Neuron (in vitro differentiated cells): ENCODE results near the gene AHRR.

Experiments used
- H2AFZ ChIP-seq: one replicate; pipeline ENCODE4 v1.6.1; 2013; ENCODE audit warnings: low read depth, mild to moderate bottlenecking, inconsistent platforms, low read length, moderate library complexity
- H3K27me3 ChIP-seq: one replicate; pipeline ENCODE4 v1.6.1; 2013; ENCODE audit warnings: low read length; ENCODE audit not compliant: insufficient read depth
- H3K36me3 ChIP-seq: one replicate; pipeline ENCODE4 v1.6.1; 2013; ENCODE audit warnings: low read length; ENCODE audit not compliant: insufficient read depth
- H3K4me1 ChIP-seq: one replicate; pipeline ENCODE4 v1.6.1; 2013; ENCODE audit warnings: low read length; ENCODE audit not compliant: insufficient read depth
- H3K4me3 ChIP-seq: 2 replicates; pipeline ENCODE4 v1.5.1; 2013; ENCODE audit warnings: mild to moderate bottlenecking, low read length, moderate library complexity
- H3K9me3 ChIP-seq: one replicate; pipeline ENCODE4 v1.6.1; 2013; ENCODE audit warnings: low read length

The AHRR gene

DNA sequence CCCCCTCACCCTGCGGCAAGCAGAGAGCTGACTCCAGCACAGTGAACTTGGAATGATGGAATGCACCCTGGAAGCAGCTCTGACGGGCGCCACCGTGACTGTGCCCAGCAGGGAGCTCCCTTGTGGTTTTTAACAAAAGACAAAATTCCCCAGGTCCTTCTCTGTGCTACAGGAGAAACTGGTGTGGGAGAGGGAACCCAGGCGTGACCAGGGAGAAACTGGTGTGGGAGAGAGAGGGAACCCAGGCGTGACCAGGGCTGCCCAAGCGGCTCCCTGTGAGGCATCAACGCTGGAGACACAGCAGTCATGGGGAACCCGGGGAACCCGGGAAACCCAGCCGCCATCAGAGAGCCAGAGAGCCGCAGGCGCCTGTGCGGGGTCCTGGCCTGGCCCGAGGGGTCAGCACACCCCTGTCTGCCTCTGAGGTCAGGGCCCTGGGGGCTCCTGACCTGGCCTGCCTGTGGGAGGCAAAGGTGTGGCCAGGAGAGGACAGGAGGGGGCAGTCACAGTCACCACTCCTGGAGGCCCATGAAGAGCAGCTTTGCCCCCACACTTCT lies 3.1 kb upstream of the AHRR start:
- H3K36me3 ChIP-seq: peaks cover 21% of the 10 kb centered on the region
- peaks cover 49% of the 10 kb centered on the region for H3K27me3 ChIP-seq
- H3K4me3 ChIP-seq: no peak overlapping the region
- H2AFZ ChIP-seq: no peak overlapping the region
- peaks cover 4% of the 10 kb centered on the region for H3K4me1 ChIP-seq
- peaks cover 13% of the 10 kb centered on the region for H3K9me3 ChIP-seq

DNA sequence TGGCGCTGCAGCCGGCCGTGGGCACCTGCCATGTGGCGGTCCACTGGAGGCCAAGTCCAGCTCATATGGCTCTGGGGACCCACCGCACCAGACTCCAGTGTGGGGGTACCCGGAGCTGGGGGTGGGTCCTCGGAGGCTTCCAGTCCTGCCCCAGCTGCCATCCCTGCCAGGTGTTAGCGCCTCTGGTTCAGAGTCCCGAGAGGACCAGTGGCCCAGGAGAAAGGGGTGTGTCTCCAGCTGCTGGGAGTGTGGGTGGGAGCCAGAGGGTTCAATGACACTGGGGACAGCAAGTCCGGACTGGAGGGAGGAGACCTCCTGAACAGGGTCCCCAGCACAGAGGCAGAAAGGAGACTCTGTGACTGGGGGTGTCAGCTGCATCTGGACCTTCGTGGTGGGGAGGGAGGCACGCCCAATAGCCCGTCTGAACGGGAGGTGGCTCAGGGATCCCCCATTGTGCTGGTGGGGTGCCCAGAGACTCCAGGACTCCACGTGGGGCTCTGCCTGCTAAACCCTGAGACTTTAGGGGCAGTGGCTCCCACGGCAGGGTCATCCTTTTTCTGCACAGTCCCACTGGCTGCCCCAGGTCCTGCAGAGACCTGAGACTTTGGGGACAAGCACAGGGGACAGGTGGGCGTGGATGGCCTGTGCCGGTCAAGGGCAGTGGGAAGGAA lies 2.4 kb upstream of the AHRR start:
- Histone ChIP-seq H3K4me3 (no peak overlapping the region), H3K9me3 (peaks cover 17% of the 10 kb centered on the region), H3K36me3 (peaks cover 17% of the 10 kb centered on the region), H3K27me3 (peaks cover 53% of the 10 kb centered on the region), H2AFZ (no peak overlapping the region), H3K4me1 (peaks cover 4% of the 10 kb centered on the region)

DNA sequence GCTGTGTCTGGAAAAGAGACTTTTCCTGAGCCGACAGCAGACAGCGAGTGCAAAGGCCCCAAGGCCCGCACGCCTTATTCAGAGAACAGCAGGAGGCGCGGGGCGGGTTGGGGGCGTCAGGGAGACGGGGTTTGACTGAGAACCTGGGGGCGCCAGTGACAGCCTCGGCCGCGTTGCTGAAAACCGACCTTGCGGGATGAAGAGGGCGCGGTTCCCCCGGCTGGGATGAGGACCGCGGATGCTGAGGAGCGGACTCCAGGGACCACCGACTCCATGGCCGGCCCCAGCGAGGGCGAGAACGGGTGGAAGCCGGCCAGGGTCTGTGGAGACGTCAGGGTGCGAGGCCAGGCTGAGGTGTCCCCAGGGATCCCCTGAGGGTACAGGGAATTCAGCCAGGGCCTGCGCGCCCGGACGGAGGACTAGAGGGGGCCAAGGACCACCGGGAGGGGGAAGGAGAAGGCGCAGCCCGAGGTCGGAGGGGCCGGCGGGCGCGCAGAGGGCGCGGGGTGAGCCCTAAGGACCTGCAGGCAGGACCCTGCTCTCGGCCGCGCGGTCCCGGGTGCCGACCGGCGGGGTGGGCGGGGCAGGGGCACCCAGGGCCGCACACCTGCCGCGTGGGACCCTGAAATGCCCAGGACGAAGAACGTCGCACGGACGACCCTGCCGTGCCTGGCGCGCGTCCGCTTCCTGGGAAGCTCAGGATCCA lies 837 bp upstream of the AHRR start:
- peak overlapping the region; percentile 22 for H2AFZ ChIP-seq
- H3K4me1 ChIP-seq: peaks cover 4% of the 10 kb centered on the region
- H3K9me3 ChIP-seq: peaks cover 17% of the 10 kb centered on the region
- peak overlapping the region; percentile 53 for H3K4me3 ChIP-seq
- peaks cover 53% of the 10 kb centered on the region for H3K27me3 ChIP-seq
- H3K36me3 ChIP-seq: peaks cover 7% of the 10 kb centered on the region

DNA sequence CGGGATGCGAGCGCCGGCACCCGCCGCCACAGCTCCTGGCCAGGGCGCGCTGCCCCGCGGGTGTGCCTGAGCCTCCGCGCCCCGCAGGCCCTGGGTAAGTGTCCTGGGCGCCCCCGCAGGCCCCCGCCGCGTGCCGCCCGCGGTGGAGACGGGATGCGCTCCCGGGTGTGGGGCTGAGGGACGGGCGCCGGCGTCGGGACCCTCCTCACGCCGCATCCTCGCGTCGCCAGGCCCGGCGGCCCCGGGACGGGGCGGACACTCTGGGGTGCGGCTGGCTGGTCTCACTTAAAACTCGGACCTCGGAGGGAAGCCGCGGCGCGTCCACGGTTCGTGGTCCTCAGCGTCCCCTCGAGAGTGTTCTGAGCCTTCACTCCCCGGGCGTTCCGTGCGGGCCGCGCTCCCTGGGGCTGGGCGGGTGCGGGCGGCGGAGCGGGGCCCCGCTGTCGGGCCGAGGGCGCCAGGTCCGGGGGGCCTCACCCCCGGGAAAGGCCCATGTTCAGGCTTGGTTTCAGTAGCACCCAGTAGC lies 275 bp downstream of the AHRR start:
- peaks cover 4% of the 10 kb centered on the region for H3K4me1 ChIP-seq
- H2AFZ ChIP-seq: peak overlapping the region; percentile 22
- peak overlapping the region; percentile 24 for H3K4me3 ChIP-seq
- peaks cover 17% of the 10 kb centered on the region for H3K9me3 ChIP-seq
- H3K36me3 ChIP-seq: no peaks in the 10 kb centered on the region
- H3K27me3 ChIP-seq: peaks cover 55% of the 10 kb centered on the region

DNA sequence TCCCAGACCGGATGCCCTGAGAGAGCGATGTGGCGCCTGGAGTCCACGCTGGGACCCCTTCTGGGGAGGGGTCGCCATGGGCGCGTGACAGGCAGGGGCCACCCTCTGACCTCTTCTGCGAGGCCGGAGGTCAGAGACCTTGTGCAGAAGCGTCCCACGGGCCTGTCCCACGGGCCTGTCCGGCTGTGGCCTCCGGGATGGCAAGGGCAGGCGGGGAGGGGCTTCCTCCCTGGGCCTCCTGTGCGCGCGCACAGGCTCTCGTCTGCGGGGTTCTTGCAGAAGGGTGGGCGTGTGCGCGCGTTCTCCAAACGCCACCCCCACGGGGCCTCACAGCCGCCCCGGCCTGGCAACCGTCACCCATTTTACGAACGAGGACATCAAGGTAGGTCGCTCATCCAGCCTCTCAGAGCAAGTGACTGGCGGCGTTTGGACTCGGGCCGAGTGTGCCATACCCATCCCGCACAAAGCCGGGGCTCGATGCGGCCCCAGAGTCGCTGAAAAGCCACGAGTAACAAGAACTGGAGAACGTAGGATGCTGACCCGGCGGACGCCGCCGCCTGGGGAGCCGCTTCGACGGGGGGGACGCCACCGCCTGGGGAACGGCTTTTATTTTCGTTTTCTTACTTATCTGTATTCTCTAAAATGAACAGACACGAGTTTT lies 897 bp downstream of the AHRR start:
- Histone ChIP-seq H3K36me3 (no peaks in the 10 kb centered on the region), H3K4me3 (no peak overlapping the region), H2AFZ (no peak overlapping the region), H3K27me3 (peaks cover 55% of the 10 kb centered on the region), H3K9me3 (peaks cover 17% of the 10 kb centered on the region), H3K4me1 (peaks cover 4% of the 10 kb centered on the region)

DNA sequence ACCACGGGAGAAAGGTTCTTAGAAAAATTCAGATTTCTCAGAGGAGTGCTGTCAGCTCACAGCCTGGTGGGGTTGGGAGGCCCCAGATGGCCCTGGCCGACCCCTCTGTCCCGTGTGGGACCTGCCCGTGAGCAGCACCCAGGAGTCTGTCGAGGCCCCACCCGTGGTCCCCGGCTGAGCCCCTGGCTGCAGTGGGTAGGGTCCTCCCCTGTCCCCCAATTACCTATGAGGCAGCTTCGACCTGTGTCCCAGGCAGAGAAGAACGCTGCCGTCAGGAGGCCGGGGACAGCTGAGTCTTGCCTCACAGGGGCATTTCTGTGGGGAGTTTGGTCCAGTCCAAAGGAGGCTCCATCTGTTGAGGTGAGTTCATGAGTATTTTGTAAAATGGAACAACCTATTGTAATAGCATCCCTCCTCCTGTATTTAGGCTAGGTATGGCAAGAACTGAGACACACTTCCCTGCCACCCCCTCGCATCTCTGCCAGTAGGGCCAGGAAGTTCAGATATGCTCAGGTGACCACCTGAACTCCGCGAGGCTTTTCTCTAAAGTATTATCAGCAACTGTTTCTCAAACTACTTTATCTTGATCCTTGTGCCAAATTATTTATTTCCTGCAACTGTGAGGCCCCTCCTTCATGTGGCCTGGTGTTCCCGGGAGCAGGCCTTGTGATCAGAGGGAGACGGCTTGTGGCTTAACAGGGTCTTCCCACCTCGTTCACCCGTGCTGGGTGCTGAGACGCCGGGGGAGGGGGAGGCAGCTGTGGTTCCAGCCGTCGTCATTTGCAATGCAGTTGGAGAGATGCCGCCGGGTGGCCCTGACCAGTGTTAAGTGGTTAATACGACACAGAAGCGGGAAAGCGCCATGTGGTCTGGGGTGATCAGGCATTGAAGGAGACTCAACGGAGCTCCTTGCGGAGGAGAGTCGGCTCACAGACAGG lies 1.7 kb downstream of the AHRR start:
- Histone ChIP-seq H3K4me1 (peaks cover 4% of the 10 kb centered on the region), H2AFZ (no peak overlapping the region), H3K36me3 (no peaks in the 10 kb centered on the region), H3K9me3 (peaks cover 17% of the 10 kb centered on the region), H3K27me3 (peaks cover 55% of the 10 kb centered on the region), H3K4me3 (no peak overlapping the region)

DNA sequence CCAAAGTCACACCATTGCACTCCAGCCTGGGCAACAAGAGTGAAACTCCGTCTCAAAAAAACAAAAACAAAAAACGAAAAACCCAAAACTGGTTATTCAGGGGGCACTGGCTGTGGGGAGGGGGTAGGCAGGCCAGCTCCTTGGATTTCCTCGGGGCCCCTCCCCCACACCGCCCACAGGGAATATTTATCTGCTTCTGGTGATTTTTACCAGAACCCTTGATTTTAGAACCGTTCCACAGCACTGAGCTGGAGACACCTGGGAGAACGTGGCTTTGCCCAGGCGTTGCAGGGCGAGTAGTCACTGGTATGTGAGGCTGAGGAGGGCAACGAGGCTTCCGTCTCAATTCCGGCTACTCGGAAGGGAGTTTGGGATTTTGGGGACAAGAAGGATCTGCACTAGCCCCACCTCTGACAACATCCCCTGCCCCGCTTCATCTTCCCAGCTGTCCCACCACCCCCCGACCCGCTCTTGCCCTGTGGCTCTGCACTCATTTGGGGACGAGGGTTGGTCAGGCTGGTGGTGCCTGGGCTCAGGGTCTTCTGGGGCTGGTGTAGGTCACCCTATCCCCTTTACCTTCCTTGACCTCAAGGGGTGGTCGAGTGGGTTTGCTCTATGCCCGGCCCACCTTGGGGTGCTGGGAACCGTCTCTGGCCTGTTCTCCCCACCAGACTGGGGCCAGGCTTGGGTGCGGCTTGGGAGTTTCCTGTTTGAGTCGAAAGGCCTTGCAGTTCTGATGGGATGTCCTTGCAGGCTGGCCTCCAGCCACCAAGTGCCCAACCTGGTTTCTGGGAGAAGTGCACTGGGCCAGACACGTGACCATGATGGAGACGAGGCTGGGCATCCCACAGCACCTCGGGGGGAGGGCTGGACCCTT lies 3.5 kb downstream of the AHRR start:
- no peaks in the 10 kb centered on the region for H3K36me3 ChIP-seq

DNA sequence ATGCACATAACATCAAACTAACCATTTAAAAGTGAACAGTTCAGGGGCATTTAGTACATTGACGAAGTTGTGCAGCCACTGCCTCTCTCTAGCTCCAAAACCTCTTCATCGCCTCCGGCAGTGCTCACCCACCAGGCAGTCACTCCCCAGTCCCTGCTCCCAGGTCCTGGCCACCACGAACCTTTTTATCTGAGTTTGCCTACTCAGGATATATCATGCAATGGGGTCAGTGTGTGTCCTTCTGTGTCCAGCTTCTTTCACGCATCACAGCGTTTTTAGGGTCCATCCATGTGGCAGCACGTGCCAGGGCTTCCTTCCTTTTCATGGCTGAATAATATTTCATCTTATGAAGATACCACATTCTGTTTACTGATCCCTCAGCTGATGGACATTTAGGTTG lies 4.6 kb downstream of the AHRR start:
- Histone ChIP-seq H3K36me3 (no peaks in the 10 kb centered on the region), H3K9me3 (peaks cover 17% of the 10 kb centered on the region), H3K4me3 (no peak overlapping the region), H3K27me3 (peaks cover 26% of the 10 kb centered on the region), H2AFZ (no peak overlapping the region), H3K4me1 (no peaks in the 10 kb centered on the region)

More for the DNA sequence above, 3.5 kb downstream of the AHRR start:
- Histone ChIP-seq H3K9me3 (peaks cover 17% of the 10 kb centered on the region), H3K4me1 (peaks cover 4% of the 10 kb centered on the region), H3K4me3 (no peak overlapping the region), H3K27me3 (peaks cover 37% of the 10 kb centered on the region), H2AFZ (no peak overlapping the region)

DNA sequence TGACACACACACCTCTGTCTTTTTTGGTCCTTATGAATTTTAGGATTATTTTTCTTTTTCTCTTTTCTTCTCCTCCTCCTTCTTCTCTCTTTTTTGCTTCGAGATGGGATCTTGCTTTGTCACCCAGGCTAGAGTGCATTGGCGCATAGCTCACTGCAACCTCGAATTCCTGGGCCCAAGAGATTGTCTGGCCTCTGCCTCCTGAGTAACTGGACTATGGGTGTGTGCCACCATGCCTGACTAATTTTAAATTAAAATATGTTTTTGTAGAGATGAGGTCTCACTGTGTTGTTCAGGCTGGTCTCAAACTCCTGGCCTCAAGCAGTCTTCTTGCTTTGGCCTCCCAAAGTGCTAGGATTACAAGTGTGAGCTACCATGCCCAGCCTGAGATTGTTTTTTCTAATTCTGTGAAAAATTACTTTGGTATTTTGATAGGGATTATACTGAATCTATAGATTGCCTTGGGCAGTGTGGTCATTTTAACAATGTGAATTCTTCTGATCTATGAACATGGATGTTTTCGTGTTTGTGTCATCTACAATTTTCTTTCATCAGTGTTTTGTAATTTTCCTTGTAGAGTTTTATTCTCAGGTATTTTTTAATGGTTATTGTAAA lies 7.7 kb downstream of the AHRR start:
- Histone ChIP-seq H2AFZ (no peak overlapping the region), H3K36me3 (no peaks in the 10 kb centered on the region), H3K4me3 (no peak overlapping the region), H3K4me1 (no peaks in the 10 kb centered on the region), H3K9me3 (no peaks in the 10 kb centered on the region), H3K27me3 (peaks cover 2% of the 10 kb centered on the region)

DNA sequence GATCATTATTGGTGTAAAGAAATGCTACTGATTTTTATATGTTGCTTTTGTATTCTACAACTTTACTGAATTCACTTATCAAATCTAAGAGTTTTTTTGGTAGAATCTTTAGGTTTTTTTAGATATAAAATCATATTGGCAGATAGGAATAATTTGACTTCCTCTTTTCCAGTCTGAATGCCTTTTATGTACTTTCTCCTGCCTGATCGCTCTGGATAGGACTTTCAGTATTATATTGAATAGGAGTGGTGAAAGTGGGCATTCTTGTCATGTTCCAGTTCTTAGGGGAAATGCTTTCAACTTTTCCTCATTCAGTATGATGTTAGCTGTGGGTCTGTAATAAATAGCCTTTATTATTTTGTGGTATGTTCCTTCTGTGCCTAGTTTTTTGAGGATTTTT lies 8.3 kb downstream of the AHRR start:
- H3K9me3 ChIP-seq: no peaks in the 10 kb centered on the region
- no peaks in the 10 kb centered on the region for H3K36me3 ChIP-seq
- H3K4me3 ChIP-seq: no peak overlapping the region
- no peak overlapping the region for H2AFZ ChIP-seq
- H3K4me1 ChIP-seq: no peaks in the 10 kb centered on the region
- H3K27me3 ChIP-seq: peaks cover 2% of the 10 kb centered on the region

DNA sequence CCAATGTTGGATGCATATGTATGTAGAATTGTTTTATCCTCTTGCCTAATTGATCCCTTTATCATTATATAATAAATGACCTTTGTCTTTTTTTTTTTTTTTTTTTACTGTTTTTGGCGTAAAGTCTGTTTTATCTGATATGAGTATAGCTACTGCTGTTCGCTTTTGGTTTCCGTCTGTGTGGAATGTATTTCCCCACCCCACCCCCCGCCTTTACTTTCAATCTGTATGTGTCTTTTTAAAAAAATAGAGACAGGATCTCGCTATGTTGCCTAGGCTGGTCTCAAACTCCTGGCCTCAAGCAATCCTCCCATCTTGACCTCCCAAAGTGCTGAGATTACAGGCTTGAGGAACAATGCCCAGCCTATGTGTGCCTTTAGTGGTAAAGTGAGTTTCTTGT lies 11.3 kb downstream of the AHRR start:
- Histone ChIP-seq H3K4me1 (peaks cover 2% of the 10 kb centered on the region), H3K27me3 (no peaks in the 10 kb centered on the region), H3K36me3 (no peaks in the 10 kb centered on the region), H3K9me3 (no peaks in the 10 kb centered on the region), H2AFZ (no peak overlapping the region), H3K4me3 (no peak overlapping the region)
